GM18502 (cell line): ENCODE data around the gene MARCHF10.
"Not testable (repeated sequence)": the region's sequence is repeated elsewhere in the genome, so short reads cannot be mapped to it uniquely, and the experiment has no call there.

Source experiments
- ATAC-seq: cut with Tn5 transposase; IDR thresholded peaks from one replicate; pipeline ENCODE4 v1.9.1; 2021; ENCODE audit warnings: mild to moderate bottlenecking; ENCODE audit not compliant: unreplicated experiment, poor library complexity

Gene MARCHF10

DNA sequence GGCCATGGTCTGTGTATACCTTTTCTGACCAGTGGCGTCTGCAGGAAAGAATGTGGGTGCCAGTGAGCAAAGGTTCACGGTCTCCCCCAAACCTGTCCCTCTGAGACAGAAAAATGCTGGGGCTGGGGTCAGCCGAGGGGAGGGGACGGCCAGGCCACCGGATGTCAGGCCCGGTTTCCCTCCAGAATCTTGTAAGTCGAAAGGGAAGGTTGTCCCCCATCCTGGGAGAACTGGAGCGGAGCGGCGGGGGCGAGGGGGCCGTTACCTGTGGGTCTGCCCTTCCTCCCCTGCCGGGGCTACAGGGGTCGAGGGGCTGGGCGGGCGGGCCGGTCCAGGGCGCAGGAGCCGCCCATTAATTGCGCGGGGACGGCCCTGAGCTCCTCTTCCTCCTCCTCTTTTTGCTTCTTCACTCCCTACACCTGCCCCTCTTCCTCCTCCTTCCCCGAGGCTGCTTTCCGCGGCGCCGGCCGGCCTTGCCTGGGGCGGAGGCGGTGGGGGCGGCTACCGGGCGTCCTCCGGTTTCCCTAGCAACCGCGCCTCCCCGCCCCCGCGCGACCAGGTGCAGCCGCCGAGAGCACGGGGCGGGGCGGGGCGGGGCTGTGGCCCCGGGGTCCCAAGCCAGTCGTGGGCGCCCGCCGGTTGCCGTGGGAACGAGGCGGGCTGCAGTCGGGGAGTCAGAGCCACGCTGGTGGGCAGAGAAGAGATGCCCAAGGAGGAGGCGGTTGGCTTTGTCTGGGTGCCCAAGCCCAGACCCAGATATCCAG lies at the start of gene MARCHF10:
TSS of gene MARCHF10 (minus strand) at position 503 of the 764 bp plus-strand sequence. CDS start 6,579 bp downstream, outside the sequence.
- ATAC-seq: no peak

GRCh38 chr17:62857526-62857925 lies 49.4 kb upstream of the MARCHF10 start:
- no peak for ATAC-seq

DNA sequence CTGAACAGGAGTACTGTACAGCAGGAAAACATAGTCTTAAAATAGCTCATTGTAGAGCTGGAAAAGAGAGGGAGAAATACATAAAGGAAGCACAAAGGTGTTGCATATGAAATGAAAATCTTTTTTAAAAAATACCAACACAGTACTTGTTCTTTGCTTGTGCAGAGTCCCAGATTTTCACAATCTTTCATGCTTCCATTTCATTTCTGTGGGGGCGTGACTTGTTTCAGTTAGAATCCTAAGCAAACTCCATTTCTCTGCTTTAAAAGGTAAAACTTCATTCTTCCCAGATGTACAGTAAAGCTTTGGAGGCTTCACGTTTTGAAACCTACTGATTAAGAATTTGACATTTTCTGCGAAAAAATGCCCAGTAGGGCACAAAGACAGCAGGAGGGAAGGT lies 48.5 kb upstream of the MARCHF10 start:
- ATAC-seq: no peak

DNA sequence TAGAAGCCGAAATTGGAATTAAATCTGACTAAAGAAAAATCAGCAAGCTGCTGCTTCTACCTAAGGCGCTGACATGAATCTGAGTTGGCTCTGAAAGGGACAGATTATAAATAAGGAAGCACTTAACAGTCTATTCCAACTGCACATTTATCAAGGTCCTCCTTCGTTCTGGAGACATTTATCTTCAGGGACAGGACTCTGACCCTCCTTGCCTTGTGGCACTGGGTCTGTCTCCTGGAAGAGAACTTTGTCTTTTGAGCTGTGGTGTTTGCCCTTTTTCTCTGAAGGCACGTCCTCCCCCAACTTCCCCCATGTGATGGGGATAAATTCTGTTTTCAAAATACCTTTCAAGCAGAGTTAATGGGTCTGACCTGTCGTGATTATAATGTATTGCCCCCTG lies 47.0 kb upstream of the MARCHF10 start:
- ATAC-seq: no peak

DNA sequence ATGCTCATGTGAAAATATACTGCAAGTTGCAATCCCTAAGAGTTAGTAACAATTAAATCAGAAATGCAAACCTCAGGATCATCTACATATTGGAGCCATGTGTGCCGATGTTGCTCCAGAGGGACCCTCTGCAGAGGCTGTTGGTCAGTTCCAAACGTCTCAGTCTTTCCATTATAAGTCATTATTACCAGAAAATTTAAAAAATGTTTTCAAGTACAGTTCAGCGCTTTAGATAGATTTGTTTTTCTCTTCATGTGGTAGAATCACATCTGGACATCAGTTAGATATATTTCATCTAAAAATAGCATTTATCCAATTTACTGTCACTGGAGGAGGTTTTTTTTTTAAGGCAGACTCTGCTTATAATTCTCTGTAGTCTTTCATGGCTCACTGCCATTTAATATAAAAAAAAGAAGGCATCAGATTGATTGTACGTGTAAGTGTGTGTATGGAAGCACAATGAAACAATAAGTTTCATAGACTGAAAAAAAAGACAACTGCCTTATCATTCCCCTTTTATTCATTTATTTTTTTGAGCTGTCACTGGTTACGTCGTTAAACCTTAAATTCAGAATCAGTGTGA lies 46.1 kb upstream of the MARCHF10 start:
- no peak for ATAC-seq

DNA sequence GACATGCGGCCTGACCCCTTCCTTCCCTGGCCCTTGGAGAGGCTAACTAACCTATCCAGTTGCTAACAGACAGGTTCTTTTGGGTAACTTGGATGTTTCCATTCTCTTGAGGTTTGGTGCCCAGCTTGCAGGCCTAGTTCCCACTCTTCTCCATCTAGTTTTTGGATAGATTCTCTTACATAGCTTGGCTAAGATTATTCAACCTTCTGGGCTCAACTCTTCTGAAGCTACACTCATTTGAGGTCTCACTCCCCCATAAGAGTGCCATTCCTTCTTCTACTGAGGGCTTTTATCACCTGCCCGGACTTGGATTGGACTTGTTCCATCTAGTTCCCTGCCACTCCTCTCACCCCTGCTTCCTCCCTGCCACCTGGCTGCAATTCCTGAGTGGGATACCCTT lies 44.1 kb upstream of the MARCHF10 start:
- ATAC-seq: no peak

- ATAC-seq: not testable (repeated sequence)
These were observed 41.7 kb upstream of the MARCHF10 start for GRCh38 chr17:62849591-62850415.

DNA sequence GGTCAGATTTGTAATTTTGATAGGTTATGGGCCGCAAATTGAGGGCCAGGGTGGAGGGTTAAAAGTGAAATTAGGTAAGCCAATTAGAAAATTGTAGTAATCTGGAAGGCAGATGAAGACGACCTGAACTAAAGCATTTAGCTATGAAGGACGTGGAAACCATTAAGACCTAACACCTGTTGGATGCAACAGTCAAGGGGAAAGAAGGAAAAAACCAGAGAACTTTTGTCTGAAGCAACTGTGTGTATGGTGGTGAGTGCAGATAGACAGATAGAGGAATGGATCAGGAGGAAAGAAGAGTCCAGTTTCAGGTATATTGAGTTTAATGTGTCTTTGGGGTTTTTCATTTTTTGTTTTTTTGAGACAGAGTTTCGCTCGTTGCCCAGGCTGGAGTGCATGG lies 40.2 kb upstream of the MARCHF10 start:
- ATAC-seq: no peak

DNA sequence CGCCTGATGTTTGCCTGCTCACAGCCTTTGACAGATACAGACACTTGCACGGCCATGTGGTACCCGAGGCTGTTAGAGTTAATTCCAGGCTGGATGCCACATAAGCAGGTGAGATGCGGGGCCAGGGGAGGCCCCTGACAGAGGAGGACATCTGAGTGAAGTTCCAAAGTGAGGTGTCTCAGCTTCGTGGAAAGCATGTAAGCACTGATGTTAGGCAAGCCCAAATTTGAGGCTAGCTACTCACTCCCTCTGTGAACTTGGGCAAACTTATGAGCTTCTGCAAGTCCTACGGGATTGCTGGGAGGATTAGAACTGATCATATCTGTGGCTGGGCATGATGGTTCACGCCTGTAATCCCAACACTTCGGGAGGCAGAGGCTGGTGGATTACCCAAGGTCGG lies 39.3 kb upstream of the MARCHF10 start:
- no peak for ATAC-seq

DNA sequence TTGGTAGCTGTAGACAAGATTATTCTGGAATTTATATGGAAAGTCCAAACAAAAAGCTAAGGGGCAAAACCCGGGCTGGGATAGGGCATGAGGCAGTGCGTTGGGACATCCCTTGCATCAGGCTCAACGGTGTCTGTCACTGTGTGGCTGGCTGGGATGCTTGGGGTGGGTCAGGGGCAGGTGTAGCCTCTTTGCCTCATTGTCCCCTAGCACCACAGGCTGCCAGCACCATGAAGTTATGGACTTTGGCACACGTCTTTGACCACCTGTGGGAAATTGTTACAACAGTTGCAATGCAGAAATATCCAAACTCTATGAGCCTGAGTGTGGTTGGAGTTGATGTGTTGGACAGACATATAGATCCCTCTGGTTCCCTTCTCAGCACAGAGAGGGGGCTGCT lies 32.8 kb upstream of the MARCHF10 start:
- ATAC-seq: no peak

- not testable (repeated sequence) for ATAC-seq
These were observed 25.7 kb upstream of the MARCHF10 start for GRCh38 chr17:62833816-62834215.

- ATAC-seq: no peak
These were observed 24.3 kb upstream of the MARCHF10 start for GRCh38 chr17:62832405-62832804.

DNA sequence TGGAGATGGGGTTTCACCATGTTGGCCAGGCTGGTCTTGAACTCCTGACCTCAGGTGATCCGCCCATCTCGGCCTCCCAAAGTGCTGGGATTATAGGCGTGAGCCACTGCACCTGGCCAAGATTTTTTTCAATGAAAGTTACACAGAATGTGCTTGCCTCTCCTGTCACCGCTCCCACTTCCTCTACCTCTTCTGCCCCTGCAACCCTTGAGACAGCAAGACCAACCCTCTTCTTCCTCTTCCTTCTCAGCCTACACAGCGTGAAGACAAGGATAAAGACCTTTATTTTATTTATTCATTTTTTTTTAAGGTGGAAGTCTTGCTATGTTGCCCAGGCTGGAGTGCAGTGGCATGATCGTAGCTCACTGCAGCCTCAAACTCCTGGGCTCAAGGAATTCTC lies 23.0 kb upstream of the MARCHF10 start:
- ATAC-seq: not testable (repeated sequence)

DNA sequence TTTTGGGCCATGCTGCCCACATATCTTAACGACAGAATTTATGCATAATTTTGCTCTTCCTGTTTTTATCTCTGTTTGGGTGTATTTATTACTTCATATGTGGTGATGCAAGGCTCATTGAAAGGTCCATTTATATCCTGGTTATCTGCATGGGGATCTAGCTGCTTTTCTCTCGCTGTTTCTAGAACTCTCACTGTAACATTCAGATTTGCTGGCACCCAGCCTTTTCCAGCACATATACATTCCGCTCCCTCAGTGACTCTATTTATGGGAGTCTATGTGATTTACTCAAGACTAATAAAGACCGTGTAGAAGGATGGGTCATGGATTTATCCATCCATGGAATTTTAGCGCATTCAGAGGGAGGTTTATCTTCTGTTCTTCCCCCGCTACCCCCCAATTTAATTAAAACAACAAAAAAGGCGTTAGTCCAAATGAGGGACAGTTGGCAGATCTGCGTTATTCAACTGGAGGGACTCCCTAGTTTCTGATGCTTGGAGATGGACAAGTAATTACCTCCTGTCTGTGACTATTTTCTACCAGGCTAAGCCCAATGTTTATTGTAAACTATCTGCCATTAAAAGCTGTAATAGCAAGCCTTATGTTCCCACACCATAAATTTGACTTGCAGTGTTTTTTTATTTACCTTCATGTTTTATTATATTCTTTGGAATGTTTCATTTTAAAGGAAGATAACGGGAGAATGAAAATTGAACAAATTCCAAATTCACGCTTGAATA lies 19.8 kb upstream of the MARCHF10 start:
- ATAC-seq: no peak

- no peak for ATAC-seq
These were observed 18.8 kb upstream of the MARCHF10 start for GRCh38 chr17:62826956-62827355.

DNA sequence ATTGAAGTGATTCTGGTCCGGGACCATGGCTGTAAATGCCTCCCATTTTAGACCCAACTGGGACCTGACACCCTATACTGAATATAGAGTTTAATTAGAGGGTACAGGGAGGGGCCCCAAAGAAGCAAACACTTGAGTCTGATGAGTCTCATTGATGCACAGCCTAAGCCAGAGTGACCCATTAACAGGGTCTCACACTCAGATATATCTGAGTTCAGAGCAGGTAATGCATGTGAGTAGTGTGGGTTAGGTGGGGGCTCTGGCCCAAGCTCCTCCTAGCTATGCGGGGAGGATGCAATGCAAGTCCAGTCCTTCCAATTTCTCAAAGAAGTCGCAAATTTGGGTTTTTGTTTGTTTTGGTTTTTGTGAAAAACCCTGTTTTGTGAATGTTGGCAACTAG lies 17.1 kb upstream of the MARCHF10 start:
- no peak for ATAC-seq

GRCh38 chr17:62824290-62825131 lies 16.4 kb upstream of the MARCHF10 start:
- ATAC-seq: no peak

GRCh38 chr17:62823111-62823893 lies 15.2 kb upstream of the MARCHF10 start:
- ATAC-seq: no peak
